ENCODE results near the gene SNX9. TPM values are rescaled to one million over a fixed set of nuclear protein-coding genes. Genes with fewer than 3 reads are reported as not detected.
"Not testable (repeated sequence)": the region's sequence is repeated elsewhere in the genome, so short reads cannot be mapped to it uniquely, and the experiment has no call there.

SNX9 gene
- total and polyA plus RNA-seq, 5 donors from 2014 or later, result 16.4 to 31.6 (median 21.0) TPM

- peaks cover 32 to 89% (median 61%) of the 10 kb centered on the region in 4 donors for H3K4me1 Mint-ChIP-seq
Measured at GRCh38 chr6:157838718-157839430, 15.8 kb downstream of the SNX9 start.

DNA sequence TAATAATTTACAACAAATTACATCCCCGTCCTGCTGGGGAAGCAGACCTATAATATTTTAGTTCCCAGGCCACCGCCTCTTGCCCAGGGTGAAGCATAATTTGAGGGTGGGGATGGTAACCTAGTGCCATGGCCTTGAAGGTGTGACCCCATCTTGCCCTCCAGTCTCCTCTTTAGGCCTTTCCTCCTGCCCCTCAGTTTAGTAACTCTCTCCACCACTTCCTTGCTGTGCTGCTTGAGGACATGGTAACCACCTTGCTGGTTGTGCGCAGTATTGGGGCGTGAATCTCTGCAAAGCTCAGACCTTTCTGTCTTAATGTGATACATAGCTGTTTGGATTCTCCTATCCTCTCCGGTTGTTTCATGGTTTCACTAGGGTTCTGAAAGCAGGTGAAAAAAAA, 16.6 kb downstream of the SNX9 start:
- Histone ChIP-seq H3K9me3 (ENCODE audit: control insufficient read depth in 2 of 2, low read length in 2 of 2) (no peaks in the 10 kb centered on the region), H3K4me3 (ENCODE audit: low read depth, low read length) (no peak overlapping the region), H3K27ac (ENCODE audit: insufficient read depth, low read length, poor library complexity, severe bottlenecking) (no peak overlapping the region), H3K27me3 (ENCODE audit: control insufficient read depth, insufficient read depth, low read length) (no peaks in the 10 kb centered on the region), H3K36me3 (ENCODE audit: control insufficient read depth, insufficient read depth, low read length) (no peaks in the 10 kb centered on the region), H3K4me1 (ENCODE audit: control insufficient read depth, insufficient read depth, low read length, poor library complexity, severe bottlenecking) (peaks cover 33% of the 10 kb centered on the region)
- Mint-ChIP-seq H3K4me1 (peaks cover 32 to 91% (median 62%) of the 10 kb centered on the region in 4 donors), H3K4me3 (peak overlapping the region in 1 of 4 donors; percentile 33), H3K27ac (peak overlapping the region in 1 of 3 donors; percentile 26), H3K27me3 (no peaks in the 10 kb centered on the region), H3K36me3 (peaks cover 13% of the 10 kb centered on the region), H3K9me3 (no peaks in the 10 kb centered on the region)
- DNase-seq (no peak), ATAC-seq (ENCODE audit: low read depth in 2 of 2) (no peak)

More at GRCh38 chr6:157838718-157839430, 15.8 kb downstream of the SNX9 start:
- H3K9me3 ChIP-seq (ENCODE audit: control insufficient read depth in 2 of 2, low read length in 2 of 2), result no peaks in the 10 kb centered on the region
- Mint-ChIP-seq H3K9me3 (no peaks in the 10 kb centered on the region), H3K27ac (peak overlapping the region in 1 of 3 donors; percentile 46), H3K4me3 (peak overlapping the region in 1 of 4 donors; percentile 5), H3K27me3 (no peaks in the 10 kb centered on the region), H3K36me3 (peaks cover 13% of the 10 kb centered on the region)
- no peaks in the 10 kb centered on the region for H3K36me3 ChIP-seq (ENCODE audit: control insufficient read depth, insufficient read depth, low read length)
- no peak overlapping the region for H3K4me3 ChIP-seq (ENCODE audit: low read depth, low read length)
- H3K27me3 ChIP-seq (ENCODE audit: control insufficient read depth, insufficient read depth, low read length), result no peaks in the 10 kb centered on the region
- DNase-seq, result no peak
- H3K27ac ChIP-seq (ENCODE audit: insufficient read depth, low read length, poor library complexity, severe bottlenecking), result no peak overlapping the region
- peaks cover 38% of the 10 kb centered on the region for H3K4me1 ChIP-seq (ENCODE audit: control insufficient read depth, insufficient read depth, low read length, poor library complexity, severe bottlenecking)
- no peak for ATAC-seq (ENCODE audit: low read depth in 2 of 2)

GRCh38 chr6:157840261-157840660, 17.2 kb downstream of the SNX9 start:
- Histone ChIP-seq H3K27me3 (ENCODE audit: control insufficient read depth, insufficient read depth, low read length) (no peaks in the 10 kb centered on the region), H3K4me1 (ENCODE audit: control insufficient read depth, insufficient read depth, low read length, poor library complexity, severe bottlenecking) (peaks cover 31% of the 10 kb centered on the region), H3K9me3 (ENCODE audit: control insufficient read depth in 2 of 2, low read length in 2 of 2) (no peaks in the 10 kb centered on the region), H3K36me3 (ENCODE audit: control insufficient read depth, insufficient read depth, low read length) (no peaks in the 10 kb centered on the region), H3K4me3 (ENCODE audit: low read depth, low read length) (peak overlapping the region; percentile 41), H3K27ac (ENCODE audit: insufficient read depth, low read length, poor library complexity, severe bottlenecking) (no peak overlapping the region)
- Mint-ChIP-seq H3K27ac (peak overlapping the region in 2 of 3 donors; percentile 5 to 81), H3K9me3 (no peaks in the 10 kb centered on the region), H3K27me3 (no peaks in the 10 kb centered on the region), H3K4me3 (peak overlapping the region in 3 of 4 donors; percentile 31 to 69 (median 47)), H3K36me3 (peaks cover 13% of the 10 kb centered on the region), H3K4me1 (peaks cover 34 to 92% (median 62%) of the 10 kb centered on the region in 4 donors)
- DNase-seq (no peak), ATAC-seq (ENCODE audit: low read depth in 2 of 2) (no peak)

DNA sequence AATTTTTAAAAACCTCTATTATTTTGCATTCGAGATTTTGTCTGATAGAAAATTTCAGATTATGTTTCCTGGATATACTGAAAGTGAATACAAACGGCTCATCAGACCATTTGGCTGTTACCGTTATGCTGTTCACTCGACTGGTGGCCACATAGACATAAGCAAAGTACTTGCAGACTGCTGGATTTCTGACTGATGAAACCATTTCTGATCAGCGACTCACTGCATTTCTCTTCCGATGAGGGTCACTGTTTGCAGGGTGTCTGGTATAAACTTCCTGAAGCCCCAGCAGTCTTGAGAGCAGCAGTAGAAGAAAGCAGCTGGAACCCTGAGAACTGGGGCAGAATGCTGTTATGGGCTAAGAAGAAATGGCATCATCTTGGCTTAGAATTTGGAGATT, 17.7 kb downstream of the SNX9 start:
- Histone ChIP-seq H3K9me3 (ENCODE audit: control insufficient read depth in 2 of 2, low read length in 2 of 2) (no peaks in the 10 kb centered on the region), H3K27me3 (ENCODE audit: control insufficient read depth, insufficient read depth, low read length) (no peaks in the 10 kb centered on the region), H3K27ac (ENCODE audit: insufficient read depth, low read length, poor library complexity, severe bottlenecking) (no peak overlapping the region), H3K4me1 (ENCODE audit: control insufficient read depth, insufficient read depth, low read length, poor library complexity, severe bottlenecking) (peaks cover 32% of the 10 kb centered on the region), H3K4me3 (ENCODE audit: low read depth, low read length) (peak overlapping the region; percentile 41), H3K36me3 (ENCODE audit: control insufficient read depth, insufficient read depth, low read length) (no peaks in the 10 kb centered on the region)
- DNase-seq, result no peak
- peaks cover 39 to 92% (median 62%) of the 10 kb centered on the region in 4 donors for H3K4me1 Mint-ChIP-seq
- peak in 1 of 2 donors; percentile 32 for ATAC-seq (ENCODE audit: low read depth in 2 of 2)
- no peaks in the 10 kb centered on the region for H3K9me3 Mint-ChIP-seq
- H3K36me3 Mint-ChIP-seq, result peaks cover 14% of the 10 kb centered on the region
- peak overlapping the region in 1 of 3 donors; percentile 73 for H3K27ac Mint-ChIP-seq
- H3K4me3 Mint-ChIP-seq, result peak overlapping the region in 3 of 4 donors; percentile 24 to 59 (median 51)
- H3K27me3 Mint-ChIP-seq, result no peaks in the 10 kb centered on the region

- DNase-seq (no peak), ATAC-seq (ENCODE audit: low read depth in 2 of 2) (peak; percentile 44 to 53)
- Mint-ChIP-seq H3K4me1 (peaks cover 44 to 92% (median 63%) of the 10 kb centered on the region in 4 donors), H3K4me3 (peak overlapping the region; percentile 24 to 66 (median 45)), H3K27me3 (no peaks in the 10 kb centered on the region), H3K36me3 (peaks cover 11% of the 10 kb centered on the region), H3K27ac (peak overlapping the region; percentile 18 to 73 (median 53)), H3K9me3 (no peaks in the 10 kb centered on the region)
- Histone ChIP-seq H3K27me3 (ENCODE audit: control insufficient read depth, insufficient read depth, low read length) (no peaks in the 10 kb centered on the region), H3K36me3 (ENCODE audit: control insufficient read depth, insufficient read depth, low read length) (no peaks in the 10 kb centered on the region), H3K9me3 (ENCODE audit: control insufficient read depth in 2 of 2, low read length in 2 of 2) (no peaks in the 10 kb centered on the region), H3K4me1 (ENCODE audit: control insufficient read depth, insufficient read depth, low read length, poor library complexity, severe bottlenecking) (peaks cover 38% of the 10 kb centered on the region), H3K4me3 (ENCODE audit: low read depth, low read length) (no peak overlapping the region), H3K27ac (ENCODE audit: insufficient read depth, low read length, poor library complexity, severe bottlenecking) (no peak overlapping the region)
Measured at GRCh38 chr6:157841211-157841840, 18.3 kb downstream of the SNX9 start.

DNA sequence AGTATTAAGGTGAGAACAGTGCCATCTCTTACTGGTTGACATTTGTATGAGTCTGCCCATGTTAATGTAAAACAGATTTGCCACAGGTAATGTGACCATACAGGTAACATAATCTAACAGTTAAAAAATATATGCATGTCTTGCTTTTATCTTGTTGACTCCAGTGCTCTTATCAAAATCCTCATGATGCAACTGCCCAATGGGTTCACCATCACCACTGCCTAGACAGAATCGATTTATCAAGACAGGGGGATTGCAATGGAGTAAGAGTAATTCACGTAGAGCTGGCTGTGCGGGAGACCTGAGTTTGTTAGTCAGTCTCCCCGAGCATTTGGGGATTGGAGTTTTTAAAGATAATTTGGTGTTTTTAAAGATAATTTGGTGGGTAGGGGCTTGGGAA, 19.2 kb downstream of the SNX9 start:
- Mint-ChIP-seq H3K27ac (no peak overlapping the region), H3K36me3 (peaks cover 5% of the 10 kb centered on the region), H3K27me3 (no peaks in the 10 kb centered on the region), H3K4me3 (peak overlapping the region in 1 of 4 donors; percentile 21), H3K4me1 (peaks cover 45 to 92% (median 63%) of the 10 kb centered on the region in 4 donors), H3K9me3 (no peaks in the 10 kb centered on the region)
- Histone ChIP-seq H3K27me3 (ENCODE audit: control insufficient read depth, insufficient read depth, low read length) (no peaks in the 10 kb centered on the region), H3K27ac (ENCODE audit: insufficient read depth, low read length, poor library complexity, severe bottlenecking) (no peak overlapping the region), H3K9me3 (ENCODE audit: control insufficient read depth in 2 of 2, low read length in 2 of 2) (no peaks in the 10 kb centered on the region), H3K4me3 (ENCODE audit: low read depth, low read length) (no peak overlapping the region), H3K4me1 (ENCODE audit: control insufficient read depth, insufficient read depth, low read length, poor library complexity, severe bottlenecking) (peaks cover 45% of the 10 kb centered on the region), H3K36me3 (ENCODE audit: control insufficient read depth, insufficient read depth, low read length) (no peaks in the 10 kb centered on the region)
- no peak for DNase-seq
- no peak for ATAC-seq (ENCODE audit: low read depth in 2 of 2)

DNA sequence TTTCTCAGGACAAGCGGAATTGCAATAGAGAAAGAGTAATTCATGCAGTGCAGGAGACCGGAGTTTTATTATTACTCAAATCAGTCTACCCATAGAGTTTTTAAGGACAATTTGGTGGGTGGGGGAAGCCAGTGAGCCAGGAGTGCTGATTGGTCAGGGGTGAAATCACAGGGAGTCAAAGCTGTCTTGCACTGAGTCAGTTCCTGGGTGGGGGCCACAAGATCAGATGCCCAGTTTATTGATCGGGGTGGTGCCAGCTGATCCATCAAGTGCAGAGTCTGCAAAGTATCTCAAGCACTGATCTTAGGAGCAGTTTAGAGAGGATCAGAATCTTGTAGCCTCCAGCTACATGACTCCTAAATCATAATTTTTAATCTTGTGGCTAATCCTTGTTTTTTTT, 21.1 kb downstream of the SNX9 start:
- peak overlapping the region in 2 of 4 donors; percentile 51 to 64 for H3K4me3 Mint-ChIP-seq
- H3K9me3 Mint-ChIP-seq; DNase-seq; H3K27ac Mint-ChIP-seq; H3K27me3 Mint-ChIP-seq; H3K27me3 ChIP-seq (ENCODE audit: control insufficient read depth, insufficient read depth, low read length); H3K36me3 Mint-ChIP-seq; H3K9me3 ChIP-seq (ENCODE audit: control insufficient read depth in 2 of 2, low read length in 2 of 2); H3K4me3 ChIP-seq (ENCODE audit: low read depth, low read length); H3K36me3 ChIP-seq (ENCODE audit: control insufficient read depth, insufficient read depth, low read length); ATAC-seq (ENCODE audit: low read depth in 2 of 2); H3K27ac ChIP-seq (ENCODE audit: insufficient read depth, low read length, poor library complexity, severe bottlenecking): not testable (repeated sequence)
- peaks cover 54 to 92% (median 62%) of the 10 kb centered on the region in 4 donors for H3K4me1 Mint-ChIP-seq
- peaks cover 46% of the 10 kb centered on the region for H3K4me1 ChIP-seq (ENCODE audit: control insufficient read depth, insufficient read depth, low read length, poor library complexity, severe bottlenecking)

Measured in CD4-positive, CD25-positive, alpha-beta regulatory T cell (primary cell).